ENCODE measurements around the gene LRRC32.

DNA sequence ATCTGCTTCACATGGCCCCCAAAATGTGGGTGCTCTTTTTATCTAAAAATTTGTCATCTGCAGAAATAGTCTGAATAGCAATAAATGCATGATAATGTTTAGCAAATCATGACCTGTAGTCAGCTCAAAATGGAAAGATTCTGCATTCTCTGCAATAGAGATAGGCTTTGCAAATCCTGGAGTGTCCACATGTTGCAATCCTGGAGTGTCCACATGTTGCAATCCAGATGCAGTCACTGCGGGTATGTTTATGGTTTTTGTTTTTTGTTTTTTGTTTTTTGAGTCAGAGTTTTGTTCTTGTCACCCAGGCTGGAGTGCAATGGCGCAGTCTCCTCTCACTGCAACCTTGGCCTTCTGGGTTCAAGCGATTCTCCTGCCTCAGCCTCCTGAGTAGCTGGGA is 20.2 kb upstream of the LRRC32 start:
- TF ChIP-seq CTCF (IDR thresholded peaks at IDR 0.05) = no peak
- TF ChIP-seq POLR2A (IDR thresholded peaks at IDR 0.05) = no peak

Measured in uterus (tissue), 2 donors.